DLD1 (cell line): Measurements from ENCODE around the gene BRD3OS.

ENCODE experiments used
- in situ Hi-C: cut with HindIII; loops from 2 replicates; pipeline ENCODE4 v1.10.0; 2017; ENCODE audit warnings: low sequenced_read_pairs

Gene BRD3OS

DNA sequence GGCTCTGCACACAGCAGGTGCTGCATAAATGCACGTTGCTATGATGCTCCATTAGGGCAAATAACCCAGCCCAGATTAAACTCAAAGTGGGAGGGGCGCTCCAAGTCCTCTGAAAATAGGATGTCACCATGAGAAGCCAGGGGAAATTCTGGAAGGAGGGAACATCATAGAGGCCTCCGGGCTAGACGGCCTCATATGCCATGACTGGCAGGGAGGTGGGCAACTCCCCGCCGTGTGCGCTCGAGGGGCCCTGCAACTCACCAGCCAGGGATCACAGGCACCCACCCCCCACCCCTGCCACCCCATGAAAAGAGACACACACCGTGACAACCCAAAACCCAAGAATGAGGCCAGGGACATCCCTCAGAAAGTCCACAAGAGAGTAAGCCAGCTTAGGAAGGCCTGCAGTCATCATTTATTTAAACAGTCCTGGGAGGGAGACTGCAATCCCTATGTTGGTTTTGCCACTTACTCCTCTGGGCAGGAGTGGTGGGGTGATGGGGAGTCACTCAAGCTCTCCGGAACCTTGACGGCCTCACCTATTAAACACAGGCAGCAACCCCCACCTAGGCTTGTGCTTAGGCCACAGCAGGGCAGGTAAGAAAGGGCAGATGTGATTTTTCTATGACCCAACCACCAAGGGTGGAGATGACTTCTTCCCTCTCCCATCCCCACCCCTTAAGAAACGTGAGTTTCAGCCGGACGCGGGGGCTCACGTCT, 37.2 kb upstream of the BRD3OS start:
- in situ Hi-C loops, result loop anchor here (25.0 kb wide), 1 partner anchor 201 kb away; no protein-coding TSS in a partner anchor

DNA sequence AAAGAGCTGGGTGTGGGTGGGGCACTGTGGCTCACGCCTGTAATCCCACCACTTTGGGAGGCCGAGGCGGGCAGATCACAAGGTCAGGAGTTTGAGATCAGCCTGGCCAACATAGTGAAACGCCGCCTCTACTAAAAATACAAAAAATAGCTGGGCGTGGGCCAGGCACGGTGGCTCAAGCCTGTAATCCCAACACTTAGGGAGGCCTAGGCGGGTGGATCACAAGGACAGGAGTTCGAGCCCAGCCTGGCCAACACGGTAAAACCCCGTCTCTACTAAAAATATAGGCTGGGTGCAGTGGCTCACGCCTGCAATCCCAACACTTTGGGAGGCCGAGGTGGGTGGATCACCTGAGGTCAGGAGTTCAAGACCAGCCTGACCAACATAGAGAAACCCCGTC, 36.5 kb upstream of the BRD3OS start:
- in situ Hi-C loops, result loop anchor here (25.0 kb wide), 1 partner anchor 201 kb away; no protein-coding TSS in a partner anchor

DNA sequence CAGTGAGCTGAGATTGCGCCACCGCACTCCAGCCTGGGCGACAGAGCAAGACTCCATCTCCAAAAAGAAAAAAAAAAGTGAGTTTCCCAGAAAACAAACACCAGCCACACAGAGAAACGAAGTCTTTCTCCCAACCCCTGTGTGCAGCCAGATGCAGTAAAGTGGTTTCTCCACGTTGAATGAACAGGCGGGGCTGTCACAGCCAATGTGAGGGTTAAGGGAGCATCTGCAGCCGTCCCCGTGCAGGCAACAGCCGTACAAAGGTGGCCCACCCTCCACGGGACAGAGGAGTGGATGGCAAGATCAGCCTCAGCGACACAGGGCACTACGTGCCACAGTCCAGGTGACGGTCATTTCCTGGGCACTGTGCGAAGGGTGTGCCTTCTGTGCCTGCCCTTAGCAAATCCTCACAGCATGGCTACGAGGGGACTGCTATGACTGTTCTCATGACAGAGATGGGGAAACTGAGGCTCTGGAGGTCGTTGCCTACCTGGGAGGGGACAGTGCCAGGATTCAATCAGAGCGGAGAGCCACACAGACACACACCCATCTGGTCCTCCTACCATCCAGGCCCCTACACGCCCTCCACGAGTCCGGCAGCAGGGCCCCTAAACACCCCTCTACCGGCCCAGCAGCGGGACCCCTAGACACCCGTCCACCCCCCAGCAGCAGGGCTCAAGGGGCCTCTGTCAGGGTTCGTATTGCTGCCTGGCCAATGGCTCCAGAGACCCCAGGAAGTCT, 35.5 kb upstream of the BRD3OS start:
- in situ Hi-C loops, result loop anchor here (25.0 kb wide), 1 partner anchor 202 kb away; no protein-coding TSS in a partner anchor

DNA sequence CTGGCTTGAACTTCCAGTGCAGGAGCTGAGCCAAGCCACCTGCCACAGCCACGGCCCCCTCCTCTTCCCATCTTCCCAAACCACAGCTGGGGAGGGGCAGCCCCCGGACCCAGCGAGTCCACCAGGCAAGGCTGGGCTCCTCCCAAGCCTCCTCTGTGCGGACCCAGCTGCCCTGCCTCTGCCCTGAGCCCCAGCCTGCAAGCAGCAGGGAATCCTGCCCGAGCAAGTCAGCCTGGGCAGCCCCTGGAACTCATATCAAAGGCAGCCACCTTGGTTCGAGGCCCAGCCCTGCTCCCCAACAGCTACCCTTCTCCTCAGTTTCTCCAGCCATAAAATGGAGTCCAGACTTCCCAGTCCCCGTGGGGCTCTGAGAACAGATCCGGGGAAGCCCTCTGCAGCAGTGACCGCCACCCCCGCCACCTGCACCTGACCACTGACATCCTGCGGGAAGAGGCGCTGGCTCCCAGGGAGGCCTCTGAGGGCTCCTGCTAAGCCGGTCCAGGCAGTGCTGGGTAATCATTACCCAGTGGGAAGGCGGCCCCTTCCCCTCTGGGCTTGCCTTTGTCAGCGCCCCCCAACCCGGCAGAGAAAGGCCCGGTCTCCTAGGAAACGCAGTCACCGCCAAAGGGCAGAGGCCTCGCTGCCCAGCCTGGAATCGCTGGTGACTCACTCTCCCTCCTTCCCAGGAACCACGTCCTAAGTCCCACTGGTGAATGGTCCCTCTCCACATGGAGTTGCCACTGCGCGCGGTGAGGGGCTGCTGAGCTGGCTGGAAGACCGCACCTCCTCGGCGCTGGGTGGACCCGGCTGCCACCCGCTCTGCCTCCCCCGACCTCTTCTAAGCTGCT, 34.7 kb upstream of the BRD3OS start:
- in situ Hi-C loops, result loop anchor here (25.0 kb wide), 1 partner anchor 203 kb away; no protein-coding TSS in a partner anchor

DNA sequence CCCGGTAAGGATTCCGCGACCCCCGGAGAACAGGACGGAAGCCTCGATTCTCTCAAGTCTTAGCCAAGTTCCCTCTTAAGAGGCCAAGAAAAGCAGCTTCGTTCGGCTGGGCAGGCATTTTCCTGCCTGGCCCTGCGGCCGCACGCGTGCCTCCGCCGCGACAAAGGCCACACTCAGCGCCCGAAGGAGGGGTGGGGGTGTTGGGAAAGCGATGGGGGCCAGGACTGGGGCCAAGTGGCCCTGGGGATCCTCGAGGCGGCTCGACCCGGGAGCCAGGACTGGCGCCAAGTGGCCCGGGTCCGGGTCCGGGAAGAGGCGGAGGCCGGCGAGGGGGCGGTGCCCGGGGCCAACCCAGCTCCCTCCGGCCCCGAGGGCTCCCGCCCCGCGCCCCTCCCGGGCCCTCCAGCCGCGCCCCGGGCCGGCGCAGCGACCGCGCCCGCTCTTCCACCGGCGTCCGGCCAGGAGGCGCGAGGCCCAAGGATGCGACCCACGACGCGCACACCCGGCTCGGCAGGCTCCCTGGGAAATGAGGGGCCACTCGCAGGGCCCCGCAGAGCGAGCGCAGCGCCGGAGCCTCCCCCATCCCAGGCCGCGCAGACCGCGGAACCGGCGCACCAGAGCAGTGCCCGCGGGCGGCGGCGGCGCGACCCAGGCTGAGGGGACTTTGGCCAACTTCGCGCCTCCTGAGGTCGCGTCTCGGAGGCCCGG, 33.9 kb upstream of the BRD3OS start:
- in situ Hi-C loops, result loop anchor here (25.0 kb wide), 1 partner anchor 204 kb away; no protein-coding TSS in a partner anchor

DNA sequence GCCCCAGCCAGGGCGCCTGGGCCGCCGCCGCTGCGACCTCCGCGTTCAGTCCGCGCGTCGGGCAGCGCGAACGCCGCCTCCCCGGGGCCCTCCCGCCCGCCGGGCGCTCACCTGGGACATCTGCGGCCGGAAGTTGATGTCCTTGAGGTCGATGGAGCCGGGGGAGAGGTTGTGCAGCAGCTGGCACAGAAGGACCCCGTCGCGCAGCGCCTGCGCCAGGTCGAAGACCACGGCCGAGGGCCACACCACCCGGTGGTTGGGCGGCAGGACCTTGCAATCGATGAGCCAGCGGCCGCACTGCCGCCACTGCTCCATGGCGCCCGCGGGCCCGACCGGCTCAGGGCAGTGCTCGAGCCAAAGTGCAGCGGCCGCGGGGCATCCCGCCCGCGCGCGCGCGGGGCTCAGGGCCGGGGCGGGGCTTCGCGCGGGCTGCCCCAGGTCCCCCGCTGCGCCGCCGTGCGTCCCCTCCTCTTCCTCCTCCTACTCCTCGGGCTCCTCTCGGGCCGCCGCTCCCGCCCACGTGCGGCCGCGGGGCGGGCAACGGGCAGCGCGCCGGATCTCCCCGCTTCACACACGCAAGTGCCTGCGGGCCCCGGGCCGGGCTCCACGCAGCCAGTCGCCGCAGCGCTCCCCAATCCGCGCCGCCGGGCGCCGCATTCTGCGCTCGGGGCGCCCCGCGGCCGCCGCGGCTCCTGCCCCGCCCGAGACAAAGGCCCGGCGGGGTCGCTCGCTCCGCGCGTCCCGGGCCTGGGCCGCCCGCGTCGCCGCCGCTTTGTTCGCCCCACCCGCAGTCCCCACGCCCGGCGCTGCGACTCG, 33.1 kb upstream of the BRD3OS start, which contains the start of gene VAV2:
Gene VAV2 (minus strand): TSS at position 361 of the 816 bp plus-strand sequence. CDS start 46 bp downstream, at position 315.
- in situ Hi-C loops, result loop anchor here (25.0 kb wide), 1 partner anchor 205 kb away; no protein-coding TSS in a partner anchor

DNA sequence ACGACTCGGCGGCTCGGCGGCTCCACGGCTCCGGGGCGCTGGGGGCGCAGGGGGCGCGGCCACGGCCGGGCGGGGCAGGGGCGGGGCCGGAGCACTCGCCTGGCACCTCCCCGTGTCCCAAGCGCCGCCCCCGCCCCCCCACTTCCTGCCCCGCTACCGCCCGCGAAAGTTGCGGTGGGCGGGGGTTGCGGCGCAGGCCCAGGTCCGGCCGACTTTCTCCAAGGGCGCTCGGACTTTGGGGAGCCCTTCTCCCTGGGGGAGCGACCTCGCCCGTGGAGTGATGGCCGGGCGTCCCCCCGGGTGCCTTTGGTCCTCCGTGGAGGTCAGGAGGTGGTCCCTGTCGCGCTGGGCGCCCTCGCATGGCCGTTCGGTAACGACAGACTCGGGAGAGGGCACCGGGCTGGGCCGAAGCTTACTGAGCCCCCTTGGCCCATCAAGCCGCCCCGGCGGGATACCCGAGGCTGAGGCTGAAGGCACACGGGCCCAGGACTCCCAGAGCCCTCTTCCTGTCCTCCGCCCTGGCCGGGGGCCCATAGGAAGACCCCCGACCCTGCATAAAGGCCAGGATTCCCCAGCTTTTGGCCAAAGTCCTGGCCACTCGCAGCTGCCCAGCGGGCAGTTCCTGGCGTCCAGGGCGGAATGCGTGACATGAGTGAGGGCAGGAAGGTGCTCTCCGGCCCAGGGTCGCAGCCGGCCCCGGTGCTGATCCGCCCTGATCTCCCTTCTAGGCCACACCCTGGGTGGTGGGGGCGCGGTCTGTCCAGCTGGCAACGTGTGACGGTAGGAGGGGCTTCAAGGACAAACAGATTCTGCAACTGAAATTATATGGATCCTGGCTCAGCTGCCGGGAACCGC, 32.3 kb upstream of the BRD3OS start:
- in situ Hi-C loops, result loop anchor here (25.0 kb wide), 1 partner anchor 206 kb away; no protein-coding TSS in a partner anchor

DNA sequence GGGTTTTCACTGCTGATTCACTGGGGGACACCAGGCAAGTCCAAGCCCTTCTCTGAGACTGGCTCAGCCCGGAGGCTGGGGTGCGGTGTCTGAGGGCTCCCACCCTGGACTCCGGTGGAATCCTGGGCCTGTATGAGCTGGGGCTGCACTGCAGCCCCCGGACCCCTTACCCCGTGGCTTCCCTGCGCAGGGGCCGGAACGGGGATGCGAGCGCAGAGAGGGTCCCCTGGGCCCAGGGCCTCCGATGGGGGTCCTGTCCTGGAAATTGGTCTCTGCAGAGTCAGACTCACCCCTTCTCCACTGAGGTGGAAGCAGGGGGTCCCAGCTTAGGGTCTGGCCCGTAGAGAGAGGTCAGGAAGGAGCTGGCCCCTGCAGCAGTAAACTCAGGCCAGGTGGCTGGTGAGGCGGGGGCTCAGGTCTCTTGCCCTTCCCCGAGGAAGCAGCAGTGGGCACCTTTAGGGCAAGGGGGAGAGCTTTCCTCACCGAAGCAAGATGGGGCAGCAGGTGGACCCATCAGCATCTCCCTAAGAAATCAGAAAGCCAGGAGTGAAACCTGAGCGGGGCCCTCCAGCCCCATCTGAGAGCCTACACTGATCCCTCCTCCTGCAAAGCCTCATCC, 31.5 kb upstream of the BRD3OS start:
- in situ Hi-C loops, result loop anchor here (25.0 kb wide), 1 partner anchor 206 kb away; no protein-coding TSS in a partner anchor

DNA sequence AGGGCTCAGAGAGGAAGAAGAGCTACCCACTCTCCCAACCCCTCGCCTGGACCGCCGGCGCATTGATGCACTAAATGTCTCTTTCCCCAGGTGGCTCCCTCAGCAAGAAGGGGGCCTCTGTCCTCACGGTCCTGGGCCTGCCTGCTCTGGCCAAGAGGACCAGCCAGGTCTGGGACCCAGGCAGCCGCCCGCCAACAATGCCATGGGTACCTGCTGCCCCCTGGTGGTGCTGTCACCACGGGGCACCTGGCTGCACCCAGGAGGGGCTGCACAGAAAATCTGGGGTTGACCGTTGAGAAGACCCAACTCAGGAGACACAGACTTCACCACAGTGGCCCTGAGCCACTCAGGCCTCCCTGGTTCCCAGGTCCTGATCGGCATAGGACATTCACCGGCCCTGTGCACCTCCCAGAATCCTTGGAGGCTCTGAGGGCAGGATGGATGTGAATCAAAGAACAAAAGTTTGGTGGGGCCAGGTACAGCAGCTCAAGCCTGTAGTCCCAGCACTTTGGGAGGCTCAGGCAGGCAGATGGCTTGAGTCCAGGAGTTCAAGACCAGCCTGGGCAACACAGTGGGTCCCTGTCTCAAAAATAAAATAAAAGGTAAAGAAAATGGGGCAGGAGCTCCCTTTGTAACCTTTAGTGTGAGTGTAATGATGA, 30.8 kb upstream of the BRD3OS start:
- in situ Hi-C loops, result loop anchor here (25.0 kb wide), 1 partner anchor 207 kb away; no protein-coding TSS in a partner anchor

DNA sequence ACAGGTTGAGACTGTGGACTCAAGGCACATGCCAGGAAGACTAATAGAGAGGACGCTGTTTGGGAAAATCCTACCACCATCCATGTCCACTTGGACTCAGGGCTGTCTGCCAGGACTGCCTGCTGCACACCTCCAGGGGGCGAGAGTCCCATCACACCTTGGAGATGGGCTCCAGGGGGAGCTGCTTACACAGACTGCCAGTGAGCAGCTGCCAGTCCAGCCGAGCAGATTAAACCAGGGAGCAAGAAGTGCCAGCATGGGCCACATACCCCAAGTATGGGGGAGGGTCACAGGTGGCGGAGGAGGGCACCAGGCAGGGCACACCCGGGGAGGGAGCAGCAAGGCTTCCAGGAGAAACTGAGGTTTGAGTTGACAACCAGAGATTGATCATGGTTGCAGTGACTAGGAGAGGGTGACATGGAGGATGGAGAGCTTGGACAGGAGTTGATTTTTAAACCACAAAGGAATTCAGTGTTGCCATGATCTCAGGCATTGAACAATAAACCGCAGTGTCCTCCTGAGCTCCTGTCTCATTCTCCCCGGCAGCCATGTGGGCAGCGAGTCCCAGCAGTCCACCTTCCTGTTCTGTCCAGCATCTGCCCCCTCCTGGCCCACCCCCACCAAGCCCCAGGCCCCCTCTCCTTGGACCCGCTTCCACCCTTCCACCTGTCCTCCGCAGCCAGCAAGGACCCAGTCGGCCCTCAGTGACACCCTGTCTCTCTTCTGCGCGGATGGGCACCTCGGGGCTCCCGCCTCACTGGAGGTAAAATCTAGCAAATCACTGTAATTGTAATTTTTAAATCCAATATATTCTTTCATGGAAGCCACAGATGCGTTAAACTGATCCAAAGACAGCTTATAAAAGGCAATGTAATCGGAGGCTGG, 30.0 kb upstream of the BRD3OS start:
- in situ Hi-C loops, result loop anchor here (25.0 kb wide), 1 partner anchor 208 kb away; no protein-coding TSS in a partner anchor

DNA sequence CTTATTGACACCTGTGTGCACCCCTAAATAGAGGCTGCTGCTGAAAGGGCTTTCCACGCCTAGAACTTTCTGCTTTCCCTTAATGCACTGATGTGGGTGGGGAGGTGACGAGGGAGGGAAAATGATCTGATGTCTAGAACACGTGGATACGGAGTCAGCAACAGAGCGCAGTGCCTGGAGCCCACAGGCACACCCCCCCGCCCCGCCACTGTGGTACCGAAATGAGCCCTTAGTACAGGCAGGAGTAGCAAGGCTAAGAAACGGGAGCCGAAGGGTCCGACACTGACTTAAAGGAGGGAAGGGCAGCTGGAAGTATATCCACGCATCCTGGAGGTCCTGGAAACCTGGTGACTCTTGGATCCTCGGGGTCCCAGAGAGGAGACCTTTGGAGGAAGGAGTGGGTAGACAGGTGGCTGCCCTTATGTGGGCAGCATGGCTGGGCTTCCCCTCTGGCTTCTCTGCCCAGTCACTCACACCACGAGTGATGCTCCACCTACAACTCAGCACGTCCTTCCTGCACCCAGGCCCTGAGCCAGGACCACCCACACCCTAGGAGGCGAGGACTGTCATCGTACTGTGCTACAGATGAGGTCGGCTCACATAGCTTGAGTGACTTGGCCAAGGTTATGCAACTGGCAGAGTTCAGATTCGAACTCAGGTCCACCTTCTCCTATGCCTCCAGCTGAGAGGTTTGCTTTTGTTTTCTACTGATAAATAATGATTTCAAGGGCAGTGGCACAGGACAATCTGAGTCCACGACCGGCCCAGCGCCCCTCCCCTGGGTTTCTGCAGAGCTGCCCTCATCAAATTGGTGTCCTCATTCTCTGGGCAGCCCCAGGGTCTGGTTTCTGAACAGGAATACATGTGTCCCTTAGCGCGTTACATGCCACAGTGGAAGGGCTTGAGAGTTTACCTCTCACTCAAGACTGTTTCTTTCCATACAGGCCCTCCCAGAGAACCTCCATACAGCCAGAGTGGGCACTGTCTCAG, 28.5 kb upstream of the BRD3OS start:
- in situ Hi-C loops, result loop anchor here (25.0 kb wide), 1 partner anchor 210 kb away; no protein-coding TSS in a partner anchor

DNA sequence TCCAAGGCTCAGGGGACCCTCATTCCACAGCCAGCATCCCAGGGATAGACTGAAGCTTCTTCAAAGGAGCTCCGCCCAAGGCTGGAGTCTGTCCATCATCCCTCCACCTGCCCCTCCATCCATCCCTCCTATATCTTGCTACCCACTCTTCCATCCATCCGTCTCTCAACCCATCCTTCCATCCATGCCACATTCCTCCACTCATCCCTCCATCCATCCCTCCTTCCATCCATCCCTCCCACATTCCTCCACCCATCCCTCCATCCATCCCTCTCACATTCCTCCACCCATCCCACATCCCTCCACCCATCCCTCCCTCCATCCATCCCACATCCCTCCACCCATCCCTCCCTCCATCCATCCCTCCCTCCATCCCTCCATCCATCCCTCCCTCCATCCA, 27.7 kb upstream of the BRD3OS start:
- in situ Hi-C loops, result loop anchor here (25.0 kb wide), 1 partner anchor 210 kb away; no protein-coding TSS in a partner anchor

DNA sequence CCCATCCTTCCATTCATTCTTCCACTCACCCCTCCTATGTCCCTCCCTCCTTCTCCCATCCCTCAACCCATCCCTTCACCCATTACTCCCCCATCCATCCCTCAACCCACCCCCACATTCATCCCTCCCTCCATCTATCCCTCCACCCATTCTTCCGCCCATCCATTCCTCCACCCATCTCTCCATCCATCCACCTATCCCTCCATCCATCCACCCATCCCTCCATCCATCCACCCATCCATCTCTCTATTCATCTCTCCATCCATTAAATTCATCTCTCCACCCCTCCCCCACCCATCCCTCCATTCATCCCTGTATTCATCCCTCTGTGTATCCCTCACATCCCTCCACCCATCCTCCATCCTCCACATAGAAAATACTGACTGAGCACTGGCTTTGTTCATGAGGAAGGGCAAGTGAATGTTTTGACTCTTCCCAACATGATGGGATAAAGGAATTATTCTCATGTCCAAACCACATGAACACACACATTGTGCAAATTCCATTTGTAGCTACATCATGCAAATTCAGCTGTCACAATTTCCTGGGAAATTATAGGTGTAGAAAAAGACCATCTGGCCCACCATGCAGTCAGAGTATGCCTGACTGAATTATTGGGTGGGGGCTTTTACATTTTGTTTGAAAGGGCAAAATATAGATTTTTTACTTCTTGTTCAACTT, 26.2 kb upstream of the BRD3OS start:
- in situ Hi-C loops, result loop anchor here (25.0 kb wide), 1 partner anchor 212 kb away; no protein-coding TSS in a partner anchor

DNA sequence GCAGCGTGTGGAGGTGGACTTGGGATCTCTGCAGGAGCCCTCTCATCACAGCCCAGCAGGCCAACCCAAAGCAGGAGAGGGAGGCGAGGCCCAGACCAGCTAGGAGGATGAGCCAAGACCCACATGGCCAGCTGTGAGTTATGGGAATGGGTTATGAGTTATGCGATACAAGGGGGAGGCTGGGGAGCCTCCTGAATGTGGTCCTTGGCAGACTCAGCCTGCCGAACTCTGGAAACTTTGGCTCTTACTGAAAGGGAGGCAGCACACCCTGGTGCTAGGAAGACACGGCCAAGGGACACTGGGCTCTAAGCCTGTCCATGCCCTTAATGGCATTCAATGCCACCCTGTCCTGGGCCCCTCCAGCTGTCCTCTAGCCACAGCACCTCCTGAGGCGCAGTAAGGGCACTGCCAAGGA, 25.4 kb upstream of the BRD3OS start:
- in situ Hi-C loops, result loop anchor here (25.0 kb wide), 1 partner anchor 213 kb away; no protein-coding TSS in a partner anchor
